Activated naive CD4-positive, alpha-beta T cell (primary cell): Measurements from ENCODE around the gene SENP6.
"Not testable (repeated sequence)": the region's sequence is repeated elsewhere in the genome, so short reads cannot be mapped to it uniquely, and the experiment has no call there.

ENCODE experiments used
- DNase-seq, 4 experiments: peaks; one replicate each; lab custom pipeline; 2025; lab: John Stamatoyannopoulos, UW

Gene SENP6

GRCh38 chr6:75666592-75666991 lies 64.9 kb downstream of the SENP6 start:
- no peak for DNase-seq

- no peak for DNase-seq
Observed at GRCh38 chr6:75673884-75674283, 72.2 kb downstream of the SENP6 start.

- no peak for DNase-seq
Observed at GRCh38 chr6:75676377-75676776, 74.7 kb downstream of the SENP6 start.

- not testable (repeated sequence) for DNase-seq
Observed at GRCh38 chr6:75682548-75682947, 80.9 kb downstream of the SENP6 start.

GRCh38 chr6:75683005-75683404 lies 81.3 kb downstream of the SENP6 start:
- DNase-seq: not testable (repeated sequence)

- DNase-seq: not testable (repeated sequence)
Observed at GRCh38 chr6:75687535-75687934, 85.9 kb downstream of the SENP6 start.

GRCh38 chr6:75687937-75688336 lies 86.3 kb downstream of the SENP6 start:
- DNase-seq: not testable (repeated sequence)

GRCh38 chr6:75689576-75689975 lies 87.9 kb downstream of the SENP6 start:
- DNase-seq: no peak

GRCh38 chr6:75691012-75691411 lies 89.3 kb downstream of the SENP6 start:
- no peak for DNase-seq

GRCh38 chr6:75693534-75693933 lies 91.9 kb downstream of the SENP6 start:
- no peak for DNase-seq

GRCh38 chr6:75694406-75694805 lies 92.7 kb downstream of the SENP6 start:
- no peak for DNase-seq

GRCh38 chr6:75708334-75708733 lies 106.7 kb downstream of the SENP6 start:
- not testable (repeated sequence) for DNase-seq

GRCh38 chr6:75711173-75711572 lies 109.5 kb downstream of the SENP6 start:
- no peak for DNase-seq

- DNase-seq: no peak
Observed at GRCh38 chr6:75719133-75719532, 117.5 kb downstream of the SENP6 start.

- no peak for DNase-seq
Observed at GRCh38 chr6:75723382-75723781, 121.7 kb downstream of the SENP6 start.

GRCh38 chr6:75727206-75727605 lies 125.5 kb downstream of the SENP6 start:
- no peak for DNase-seq

GRCh38 chr6:75731029-75731428 lies 129.3 kb downstream of the SENP6 start:
- DNase-seq: not testable (repeated sequence)

GRCh38 chr6:75735491-75736186 lies 134.0 kb downstream of the SENP6 start:
- DNase-seq: no peak

GRCh38 chr6:75743971-75744370 lies 142.3 kb downstream of the SENP6 start:
- no peak for DNase-seq

- no peak for DNase-seq
Observed at GRCh38 chr6:75745404-75745803, 143.7 kb downstream of the SENP6 start.

GRCh38 chr6:75746221-75746620 lies 144.5 kb downstream of the SENP6 start:
- DNase-seq: no peak

- DNase-seq: no peak
Observed at GRCh38 chr6:75747152-75747992, 145.7 kb downstream of the SENP6 start.

GRCh38 chr6:75748003-75748742 lies 146.5 kb downstream of the SENP6 start:
- no peak for DNase-seq
